ENCODE measurements around the gene CLEC20A.

Gene CLEC20A

GRCh38 chr1:178496410-178497135, at the start of gene CLEC20A:
CLEC20A (minus strand) TSS chr1:178496964; CDS start chr1:178496939, 25 bp downstream.
- DNase-seq: no peak

- DNase-seq: no peak
These were observed 47.8 kb upstream of the CLEC20A start for GRCh38 chr1:178544531-178544930.

- no peak for DNase-seq
These were observed 46.5 kb upstream of the CLEC20A start for GRCh38 chr1:178543290-178543607.

- DNase-seq: peak; percentile 89
These were observed 46.0 kb upstream of the CLEC20A start for GRCh38 chr1:178542554-178543289.

GRCh38 chr1:178541829-178542553, 45.2 kb upstream of the CLEC20A start:
- DNase-seq: no peak

GRCh38 chr1:178541379-178541778, 44.6 kb upstream of the CLEC20A start:
- DNase-seq: no peak

GRCh38 chr1:178540646-178541045, 43.9 kb upstream of the CLEC20A start:
- no peak for DNase-seq

GRCh38 chr1:178540204-178540603, 43.4 kb upstream of the CLEC20A start:
- DNase-seq: no peak

- no peak for DNase-seq
These were observed 42.5 kb upstream of the CLEC20A start for GRCh38 chr1:178539291-178539690.

GRCh38 chr1:178538192-178538916, 41.6 kb upstream of the CLEC20A start:
- DNase-seq: no peak

- DNase-seq: no peak
These were observed 40.8 kb upstream of the CLEC20A start for GRCh38 chr1:178537382-178538090.

- peak; percentile 9 for DNase-seq
These were observed 40.1 kb upstream of the CLEC20A start for GRCh38 chr1:178536844-178537371.

- DNase-seq: no peak
These were observed 39.6 kb upstream of the CLEC20A start for GRCh38 chr1:178536329-178536728.

- no peak for DNase-seq
These were observed 37.5 kb upstream of the CLEC20A start for GRCh38 chr1:178534137-178534868.

- DNase-seq: no peak
These were observed 36.6 kb upstream of the CLEC20A start for GRCh38 chr1:178533121-178533946.

GRCh38 chr1:178532392-178532791, 35.6 kb upstream of the CLEC20A start:
- DNase-seq: peak; percentile 83

- DNase-seq: no peak
These were observed 35.1 kb upstream of the CLEC20A start for GRCh38 chr1:178531887-178532286.

GRCh38 chr1:178530502-178530901, 33.7 kb upstream of the CLEC20A start:
- no peak for DNase-seq

GRCh38 chr1:178530037-178530402, 33.3 kb upstream of the CLEC20A start:
- DNase-seq: no peak

GRCh38 chr1:178529364-178530036, 32.7 kb upstream of the CLEC20A start:
- DNase-seq: no peak
